Testis (tissue), 3 donors: ENCODE data around the gene MDC1. TPM values are rescaled to one million over a fixed set of nuclear protein-coding genes. Genes with fewer than 3 reads are reported as not detected.

Experiments
- DNase-seq: peaks from one replicate; pipeline ENCODE4 v3.0.0-alpha.2; 2019
- H3K27ac ChIP-seq, 2 donors: fragments of 200-600 bp; sonication (generic); one replicate each; pipeline ENCODE4 v1.5.1; 2019
- H3K27me3 ChIP-seq: fragments of 200-600 bp; sonication (generic); one replicate; pipeline ENCODE4 v1.5.1; 2019
- H3K36me3 ChIP-seq: fragments of 200-600 bp; sonication (generic); one replicate; pipeline ENCODE4 v1.5.1; 2017; ENCODE audit warnings: low read depth; ENCODE audit errors: missing control alignments
- H3K4me1 ChIP-seq: fragments of 200-600 bp; sonication (generic); one replicate; pipeline ENCODE4 v1.5.1; 2019
- H3K4me3 ChIP-seq, 2 donors: fragments of 200-600 bp; sonication (generic); one replicate each; pipeline ENCODE4 v1.5.1; 2017 to 2019
- H3K9me3 ChIP-seq: fragments of 200-600 bp; sonication (generic); one replicate; pipeline ENCODE4 v1.5.1; 2017
- CTCF ChIP-seq, 3 experiments: fragments of 450-650 bp in 2 of 3; fragments of 200-600 bp in 1 of 3; sonication (generic) in 1 of 3; IDR thresholded peaks; one replicate each; pipeline ENCODE4 v1.5.1; 2016 to 2019; ENCODE audit warnings: antibody characterized with exemption in 3 of 3, mild to moderate bottlenecking in 2 of 3, moderate library complexity in 1 of 3
- POLR2A ChIP-seq: fragments of 450-650 bp; IDR thresholded peaks from one replicate; pipeline ENCODE4 v1.6.1; 2017; ENCODE audit warnings: antibody characterized with exemption, mild to moderate bottlenecking, moderate library complexity
- WGBS, 2 donors: methylation state at CpG; one replicate each; pipeline ENCODE4 v1.1.5; 2018; 5-methylcytosine and 5-hydroxymethylcytosine counted together
- intact Hi-C: fragments of 100-400 bp; cut with DNase I; formaldehyde crosslinking; loops from one replicate; pipeline ENCODE4 v1.15.1; 2023; ENCODE audit warnings: low total_unique reads
- polyA plus RNA-seq: library from polyadenylated mRNA; stranded (reverse); fragments of 350-450 nt; fragmentation: Illumina TruSeq; extraction: RNeasy Lipid Tissue Mini Kit (QIAGEN cat#74804); gene quantifications from one replicate; pipeline ENCODE4 v1.2.3, GENCODE V29; 2014; ENCODE audit warnings: low read depth, low replicate concordance; ENCODE audit not compliant: insufficient read depth
- total RNA-seq, 2 donors: library from RNA; depleted of rRNA; stranded (reverse); fragments of >200 nt; gene quantifications; one replicate each; pipeline ENCODE4 v1.2.3, GENCODE V29; 2016

The MDC1 gene
- total and polyA plus RNA-seq, 3 donors from 2014 or later, result 56.6 to 155 (median 79.3) TPM

- H3K36me3 ChIP-seq, result no peaks in the 10 kb centered on the region
- no peak overlapping the region for H3K4me3 ChIP-seq
- TF ChIP-seq CTCF (IDR thresholded peaks at IDR 0.05), result no peak
- TF ChIP-seq POLR2A, result no peak
- 62 to 64% methylated on average over 12 of the region's 12 CpGs for WGBS, 2 donors
- no peaks in the 10 kb centered on the region for H3K9me3 ChIP-seq
- H3K27ac ChIP-seq, result peak overlapping the region in 1 of 2 donors; percentile 5
- intact Hi-C loops, result no loop called here
- peak; percentile 55 for DNase-seq
- H3K27me3 ChIP-seq, result no peaks in the 10 kb centered on the region
- H3K4me1 ChIP-seq, result peaks cover 15% of the 10 kb centered on the region
Observed at GRCh38 chr6:30752157-30752927, 35.3 kb upstream of the MDC1 start.

GRCh38 chr6:30750379-30750668 is 33.2 kb upstream of the MDC1 start:
- no peak for TF ChIP-seq POLR2A
- TF ChIP-seq CTCF (IDR thresholded peaks at IDR 0.05), result no peak

GRCh38 chr6:30749554-30750378 is 32.7 kb upstream of the MDC1 start:
- no peak overlapping the region for H3K27ac ChIP-seq
- H3K9me3 ChIP-seq, result no peaks in the 10 kb centered on the region
- peaks cover 15% of the 10 kb centered on the region for H3K4me1 ChIP-seq
- no peaks in the 10 kb centered on the region for H3K36me3 ChIP-seq
- H3K27me3 ChIP-seq, result no peaks in the 10 kb centered on the region
- intact Hi-C loops, result no loop called here
- no peak overlapping the region for H3K4me3 ChIP-seq
- WGBS, 2 donors, result 84 to 85% methylated on average over 12 of the region's 12 CpGs
- DNase-seq, result no peak
- TF ChIP-seq CTCF (IDR thresholded peaks at IDR 0.05) (no peak), POLR2A (no peak)

More at GRCh38 chr6:30750379-30750668, 33.2 kb upstream of the MDC1 start:
- intact Hi-C loops, result no loop called here
- peaks cover 15% of the 10 kb centered on the region for H3K4me1 ChIP-seq
- no peaks in the 10 kb centered on the region for H3K9me3 ChIP-seq
- no peaks in the 10 kb centered on the region for H3K27me3 ChIP-seq
- H3K36me3 ChIP-seq, result no peaks in the 10 kb centered on the region
- no peak overlapping the region for H3K4me3 ChIP-seq
- H3K27ac ChIP-seq, result no peak overlapping the region
- no peak for DNase-seq

- H3K27me3 ChIP-seq, result no peaks in the 10 kb centered on the region
- no peaks in the 10 kb centered on the region for H3K9me3 ChIP-seq
- H3K36me3 ChIP-seq, result no peaks in the 10 kb centered on the region
- H3K27ac ChIP-seq, result no peak overlapping the region
- intact Hi-C loops, result no loop called here
- no peak overlapping the region for H3K4me3 ChIP-seq
- TF ChIP-seq POLR2A, result no peak
- TF ChIP-seq CTCF (IDR thresholded peaks at IDR 0.05), result no peak
- WGBS, 2 donors, result 62 to 73% methylated on average over 8 of the region's 8 CpGs
- no peak for DNase-seq
- H3K4me1 ChIP-seq, result peaks cover 15% of the 10 kb centered on the region
Observed at GRCh38 chr6:30748851-30749540, 31.9 kb upstream of the MDC1 start.
